GM19025 (cell line): Measurements from ENCODE around the gene TSPO.
A peak's percentile ranks its signal among the peaks of the same experiment; 100 is the strongest.
"Not testable (repeated sequence)": the region's sequence is repeated elsewhere in the genome, so short reads cannot be mapped to it uniquely, and the experiment has no call there.

ENCODE experiments used
- ATAC-seq: cut with Tn5 transposase; IDR thresholded peaks from one replicate; pipeline ENCODE4 v1.9.1; 2021; ENCODE audit warnings: mild to moderate bottlenecking, low read depth, moderate library complexity; ENCODE audit not compliant: unreplicated experiment

Gene TSPO

DNA sequence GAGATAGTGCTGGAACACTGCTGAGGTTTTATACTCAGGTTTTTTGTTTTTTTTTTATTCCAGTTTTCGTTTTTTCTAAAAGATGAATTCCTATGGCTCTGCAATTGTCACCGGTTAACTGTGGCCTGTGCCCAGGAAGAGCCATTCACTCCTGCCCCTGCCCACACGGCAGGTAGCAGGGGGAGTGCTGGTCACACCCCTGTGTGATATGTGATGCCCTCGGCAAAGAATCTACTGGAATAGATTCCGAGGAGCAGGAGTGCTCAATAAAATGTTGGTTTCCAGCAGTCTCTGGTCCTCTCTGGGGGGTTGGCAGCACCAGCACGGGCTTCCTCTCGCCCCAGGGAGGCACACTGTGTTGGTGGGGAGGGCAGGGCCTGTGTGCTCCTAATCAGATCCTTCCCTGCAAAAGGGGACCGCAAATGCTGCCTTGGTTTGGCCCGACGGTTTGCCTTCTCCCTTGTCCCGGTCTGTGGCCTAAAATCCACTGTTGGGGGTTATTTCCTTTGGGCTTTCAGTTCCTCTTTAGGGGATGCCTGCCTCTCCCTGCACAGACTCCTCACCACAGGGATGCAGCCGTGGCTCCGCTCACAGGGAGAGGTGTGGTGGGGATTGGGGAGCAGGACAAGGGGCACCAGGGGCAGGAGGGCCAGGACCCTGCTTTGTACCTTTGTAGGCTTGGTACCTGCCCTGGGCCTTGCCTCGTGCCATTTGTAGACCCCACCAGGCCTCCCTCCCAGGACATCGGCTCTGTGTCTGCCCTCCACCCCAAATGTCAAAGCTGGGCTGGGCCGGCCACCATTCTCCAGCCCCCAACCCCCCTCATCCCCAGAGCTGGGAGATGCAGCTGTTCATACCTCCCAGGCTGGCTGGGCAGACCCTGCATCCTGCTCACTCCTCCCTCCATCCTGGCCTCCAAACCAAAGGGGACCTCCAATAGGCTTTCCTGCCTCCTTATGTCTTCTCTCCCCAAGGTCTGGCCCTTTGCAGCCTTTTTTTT is 21.6 kb upstream of the TSPO start:
- ATAC-seq: no peak

DNA sequence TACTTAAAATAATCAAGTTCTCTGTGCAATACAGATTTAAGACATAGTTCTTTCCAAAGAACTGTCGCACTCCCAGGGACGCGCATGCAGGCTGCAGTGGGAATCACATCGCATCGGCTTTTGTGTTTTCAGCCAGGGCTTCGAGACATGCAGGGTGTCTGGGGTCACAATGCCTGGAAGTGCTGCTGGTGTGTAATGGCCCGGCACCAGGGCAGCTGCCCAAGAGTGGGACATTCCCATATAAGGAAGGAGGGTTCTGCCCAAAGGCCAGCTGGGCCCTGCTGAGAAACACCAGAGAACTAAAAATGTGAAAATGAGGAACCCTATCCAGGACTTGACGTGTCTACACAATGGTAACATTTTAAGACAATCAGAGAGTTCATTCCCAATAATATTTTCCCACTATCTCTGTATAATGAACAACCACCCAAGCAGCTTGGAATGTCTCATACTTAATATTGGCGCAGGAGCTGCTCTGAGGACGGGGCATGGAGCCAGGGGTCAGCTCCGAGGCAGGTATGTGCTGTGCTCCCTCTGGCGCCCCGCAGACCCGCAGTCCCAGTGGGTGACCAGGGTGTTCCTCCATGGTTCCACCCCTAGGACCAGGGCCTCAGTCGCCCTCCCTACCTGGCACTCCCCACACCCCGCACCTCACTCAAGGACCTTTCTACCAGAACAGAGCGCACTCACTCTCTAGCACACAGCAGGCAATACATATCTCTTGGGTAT is 19.4 kb upstream of the TSPO start:
- no peak for ATAC-seq

DNA sequence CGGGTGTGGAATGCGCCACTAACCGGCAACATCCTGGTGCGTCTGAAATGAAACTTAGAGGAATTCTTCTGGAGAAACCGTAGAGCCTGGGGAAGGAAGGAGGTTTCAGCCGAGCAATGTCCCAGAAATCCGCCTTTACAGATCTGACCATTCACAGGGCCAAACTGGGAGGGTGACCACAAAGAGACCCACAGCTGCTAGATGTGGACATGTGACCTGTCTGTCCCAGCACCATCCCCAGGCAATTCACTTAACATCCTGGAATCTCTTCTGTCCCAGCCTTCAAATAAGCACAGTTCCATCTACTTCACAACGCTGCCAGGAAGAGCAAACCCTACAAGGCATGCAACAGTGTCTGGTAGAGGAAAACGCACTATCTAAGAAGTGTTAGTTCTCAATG is 18.0 kb upstream of the TSPO start:
- ATAC-seq: no peak

GRCh38 chr22:43134553-43134952 is 16.8 kb upstream of the TSPO start:
- no peak for ATAC-seq

DNA sequence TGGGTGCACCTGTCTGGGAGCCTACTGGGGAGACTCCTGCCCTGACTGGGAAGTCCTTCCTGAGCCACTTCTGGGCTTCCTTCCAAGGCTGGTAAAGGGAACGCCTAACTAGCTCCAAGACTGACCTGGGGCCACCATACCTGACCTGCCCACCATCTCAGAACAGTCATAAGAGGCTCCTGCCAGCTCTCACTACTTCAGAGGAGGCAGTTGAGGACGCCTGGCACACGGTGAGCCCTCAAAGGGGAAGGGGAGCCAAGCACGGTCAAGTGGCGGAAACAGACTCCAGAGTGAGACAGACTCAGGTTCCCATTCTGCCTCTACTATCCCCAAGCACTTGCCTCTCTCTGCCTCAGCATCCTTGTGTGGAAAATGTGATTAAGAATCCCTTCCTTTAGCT is 15.8 kb upstream of the TSPO start:
- ATAC-seq: no peak

DNA sequence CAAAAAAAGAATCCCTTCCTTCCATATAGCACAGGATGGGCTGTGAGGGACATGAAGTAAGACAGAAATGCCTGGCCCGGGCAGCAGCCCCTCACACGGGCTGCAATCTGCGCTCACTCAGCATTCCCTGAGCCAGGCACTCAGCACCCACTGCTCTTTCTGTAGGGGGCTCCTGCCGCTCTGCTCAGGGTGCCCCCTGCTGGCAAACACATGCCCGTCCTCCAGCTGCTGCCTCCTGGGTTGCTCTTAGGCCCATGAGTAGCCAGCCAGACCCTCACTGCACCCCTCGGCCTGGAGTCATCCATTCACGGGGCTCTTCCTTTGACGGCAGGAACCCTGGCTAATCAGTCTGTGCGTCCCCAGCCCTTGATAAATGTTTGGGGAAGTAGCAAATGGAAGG is 15.1 kb upstream of the TSPO start:
- ATAC-seq: no peak

DNA sequence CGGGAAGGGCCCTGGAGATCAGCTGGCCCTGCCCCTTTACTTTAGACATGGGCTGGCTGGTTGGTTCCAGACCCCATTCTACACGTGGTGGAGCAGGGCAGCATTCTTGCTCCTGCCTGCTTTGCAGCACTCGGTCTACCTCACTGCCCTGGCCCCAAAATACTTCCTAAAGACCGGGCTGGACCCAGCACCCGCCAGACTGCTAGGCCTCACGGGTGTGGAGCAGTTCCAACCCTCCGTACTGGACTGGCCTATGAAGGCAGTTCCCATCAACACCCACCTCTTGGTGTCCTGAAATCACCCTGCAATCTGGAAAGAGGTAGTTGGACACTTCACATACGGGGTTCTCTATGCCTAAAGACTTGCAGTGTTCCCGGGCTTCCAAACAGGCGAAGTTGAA is 14.6 kb upstream of the TSPO start:
- no peak for ATAC-seq

- peak; percentile 77 for ATAC-seq
Observed at GRCh38 chr22:43142880-43143562, 8.3 kb upstream of the TSPO start, which contains the start of gene MCAT. Gene MCAT, minus strand, starts transcription at chr22:43143398. Its CDS starts 50 bp downstream, at chr22:43143348.

DNA sequence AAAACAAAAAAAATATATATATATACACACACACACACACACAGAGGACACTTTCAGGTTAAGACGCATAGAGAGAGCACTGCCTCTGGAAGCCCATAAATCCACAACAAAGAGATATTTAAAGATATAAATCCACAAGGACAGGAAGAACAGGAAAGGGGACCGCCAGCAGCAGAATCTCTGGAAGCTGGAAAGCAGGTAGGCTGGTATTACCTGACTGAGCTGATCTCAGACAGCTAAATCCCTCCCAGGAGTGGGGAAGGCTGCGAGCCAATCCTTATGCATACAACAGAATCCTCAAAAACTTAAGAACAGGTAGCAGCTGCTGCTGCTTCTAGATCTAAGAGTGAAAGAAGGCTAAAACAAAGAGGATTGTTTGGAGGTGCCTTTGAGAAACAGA is 6.4 kb upstream of the TSPO start:
- ATAC-seq: no peak

GRCh38 chr22:43145371-43145770 is 6.0 kb upstream of the TSPO start:
- ATAC-seq: not testable (repeated sequence)

- not testable (repeated sequence) for ATAC-seq
Observed at GRCh38 chr22:43146332-43146731, 5.0 kb upstream of the TSPO start.

DNA sequence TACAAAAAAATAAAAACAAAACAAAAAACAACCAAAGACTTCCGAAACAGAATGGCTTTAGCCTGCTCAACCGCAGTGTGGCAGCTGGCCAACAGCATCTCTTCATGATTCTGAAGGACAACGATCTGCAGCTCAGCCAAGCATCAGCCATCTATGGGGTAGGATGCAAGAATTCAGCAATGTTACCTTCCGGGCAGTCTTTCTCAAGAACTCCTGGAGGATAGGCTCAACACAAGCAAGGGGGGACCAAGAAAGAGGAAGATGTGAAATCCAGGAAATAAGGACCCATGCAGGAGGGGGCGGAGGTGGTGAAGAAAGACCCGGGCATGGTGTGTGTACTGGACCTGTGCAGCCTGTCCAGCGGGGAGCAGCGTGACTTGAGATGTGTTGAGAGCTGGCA is 3.5 kb upstream of the TSPO start:
- no peak for ATAC-seq

DNA sequence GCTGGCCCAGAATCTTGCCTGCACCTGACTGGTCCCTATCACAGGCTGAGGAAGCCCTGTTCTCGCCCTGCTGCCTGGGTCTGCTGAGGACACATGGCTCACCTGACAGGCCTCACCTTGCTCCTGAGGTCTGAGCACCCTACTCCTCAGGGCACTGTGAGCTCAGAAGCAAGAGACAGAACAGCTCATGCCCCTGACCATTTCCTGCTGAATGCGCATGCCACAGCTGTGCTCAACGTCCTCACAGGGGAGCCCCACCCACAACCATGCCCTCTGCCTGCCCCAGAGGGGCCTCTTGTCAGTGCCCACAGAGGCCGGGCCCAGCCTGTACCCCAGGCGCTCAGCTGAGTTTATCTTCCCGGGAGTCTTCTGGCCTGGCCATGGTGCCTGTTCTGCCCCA is 2.8 kb upstream of the TSPO start:
- ATAC-seq: no peak

DNA sequence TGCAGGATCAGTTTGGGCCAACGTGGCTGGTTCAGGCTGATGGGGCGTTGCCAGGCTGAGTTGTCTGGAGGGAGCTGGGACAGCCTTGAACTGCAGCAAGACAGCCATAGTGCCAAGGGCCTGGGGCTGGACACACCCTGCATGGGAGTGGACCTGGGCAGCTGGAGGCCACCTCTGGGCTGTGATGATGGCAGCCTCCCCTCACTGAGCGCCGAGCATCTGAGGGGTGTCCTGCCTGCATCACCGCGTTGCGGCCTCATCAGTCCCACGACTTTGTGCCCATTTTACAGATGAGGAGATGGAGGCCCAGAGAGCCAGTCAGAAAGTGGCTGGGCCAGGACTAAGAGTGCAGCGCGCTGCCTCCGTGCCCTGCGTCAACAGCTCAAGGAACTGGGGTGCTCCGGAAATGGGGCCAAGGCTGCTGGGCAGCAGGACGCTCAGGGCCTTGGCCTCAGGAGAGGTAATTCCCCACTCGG is 590 bp upstream of the TSPO start:
- ATAC-seq: no peak

DNA sequence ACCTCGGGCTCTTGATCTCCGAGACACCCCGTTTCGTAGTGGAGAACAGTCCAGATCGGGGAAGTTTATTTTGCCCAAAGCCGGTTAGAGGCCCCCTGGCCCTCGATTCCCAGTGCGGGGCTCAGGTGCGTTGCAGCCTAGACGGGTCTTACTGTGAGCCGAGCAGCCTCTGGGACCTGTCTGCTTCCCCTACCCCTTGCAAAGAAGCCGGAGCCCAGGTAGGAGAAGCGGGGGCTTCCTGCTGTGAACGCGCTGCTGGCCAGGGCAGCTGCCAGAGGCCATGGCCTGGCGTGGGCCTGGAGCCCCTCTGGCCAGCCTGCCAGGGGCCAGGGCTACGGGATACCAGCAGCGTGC is 621 bp downstream of the TSPO start:
- no peak for ATAC-seq

DNA sequence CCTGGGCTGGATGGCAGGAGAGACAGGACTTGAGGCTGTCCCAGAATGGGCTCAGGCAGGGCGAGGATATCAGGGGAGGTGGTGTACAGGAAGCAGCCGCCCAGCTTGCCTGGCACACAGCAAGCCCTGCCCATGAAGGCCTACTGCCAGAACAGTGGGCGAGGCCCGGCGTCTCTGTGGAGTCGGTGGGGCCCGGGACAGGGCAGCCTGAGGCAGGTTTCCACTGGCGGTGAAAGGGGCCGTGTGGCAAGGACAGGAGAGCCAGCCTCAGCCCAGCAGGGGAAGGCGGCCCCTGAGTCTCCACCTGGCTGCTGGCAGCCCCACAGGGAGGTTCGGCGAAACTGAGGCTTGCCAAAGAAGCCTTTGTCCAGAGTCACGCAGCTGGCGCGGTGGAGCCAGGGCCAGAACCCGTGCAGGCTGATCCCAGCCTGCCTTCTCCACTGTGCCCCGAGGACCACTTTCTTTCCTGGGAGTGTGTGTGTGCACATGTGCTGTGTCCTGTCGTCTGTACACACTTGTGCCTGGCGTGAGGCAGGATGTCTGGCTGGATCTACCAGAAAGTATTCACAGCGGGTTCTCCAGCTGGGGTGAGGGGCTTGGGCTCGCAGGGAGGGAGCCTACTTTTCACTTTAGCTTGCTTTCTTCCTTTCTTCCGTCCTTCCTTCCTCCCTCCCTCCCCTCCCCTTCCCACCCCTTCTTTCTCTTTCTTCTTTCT is 1.2 kb downstream of the TSPO start:
- no peak for ATAC-seq

GRCh38 chr22:43153899-43154298 is 2.5 kb downstream of the TSPO start:
- no peak for ATAC-seq

DNA sequence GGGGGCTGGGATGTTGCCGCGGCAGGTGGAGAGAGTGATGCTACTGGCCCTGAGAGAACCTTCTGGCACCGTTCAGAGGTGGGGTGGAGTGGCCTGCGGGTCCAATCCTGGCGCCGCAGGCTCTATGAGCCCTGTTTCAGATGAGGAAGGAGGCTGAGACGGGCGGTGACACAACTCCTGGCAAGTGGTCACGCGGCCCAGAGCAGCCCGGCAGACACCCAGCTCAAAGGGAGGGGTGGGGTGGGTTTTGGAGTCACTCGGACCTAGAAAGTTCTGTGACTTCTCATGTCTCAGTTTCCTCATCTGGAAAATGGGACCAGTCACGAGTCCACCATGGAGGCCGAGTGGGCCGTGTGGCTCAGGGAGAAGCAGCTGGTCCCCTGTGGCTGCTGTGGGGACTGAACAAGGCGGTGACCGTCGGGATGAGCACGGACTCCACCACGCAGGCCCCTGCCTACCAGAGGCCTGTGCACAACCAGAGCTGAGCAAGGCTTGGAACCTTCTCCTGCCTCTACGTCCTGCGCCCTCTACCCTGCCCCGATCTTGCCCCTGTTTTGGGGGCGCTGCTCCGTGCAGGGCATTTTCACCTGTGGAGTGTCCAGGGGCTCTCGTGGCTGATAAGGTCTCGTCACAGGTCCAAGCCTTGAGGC is 3.7 kb downstream of the TSPO start:
- no peak for ATAC-seq

GRCh38 chr22:43155789-43156188 is 4.4 kb downstream of the TSPO start:
- ATAC-seq: no peak

DNA sequence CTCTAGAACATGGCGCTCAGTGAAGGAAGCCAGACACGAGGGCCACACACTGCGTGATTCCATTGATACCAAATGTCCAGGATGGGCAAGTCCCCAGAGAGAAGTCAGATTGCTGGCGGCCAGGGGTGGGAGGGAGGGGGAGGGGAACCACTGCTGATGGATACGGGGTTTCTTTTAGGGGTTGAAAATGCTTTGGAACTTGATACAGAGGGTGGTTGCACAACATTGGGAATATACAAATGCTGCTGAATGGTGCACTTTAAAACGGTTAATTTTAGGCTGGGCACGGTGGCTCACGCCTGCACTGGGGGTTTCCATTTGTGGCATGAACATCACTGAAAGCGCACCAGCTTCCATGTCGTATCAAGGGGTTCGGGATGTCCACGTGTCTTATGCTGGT is 5.1 kb downstream of the TSPO start:
- no peak for ATAC-seq
